Small intestine (tissue), 7 donors: Measurements from ENCODE around the gene TAF5. TPM values are rescaled to one million over a fixed set of nuclear protein-coding genes. Genes with fewer than 3 reads are reported as not detected.

Experiments
- DNase-seq, 2 donors: peaks; one replicate each; pipeline versions ENCODE4 v3.0.0 to v3.0.0-alpha.2; 2013
- FAIRE-seq: peaks from 2 replicates; lab custom pipeline; 2012; peaks lifted over from hg19 to GRCh38; lab: Jason Lieb, UNC
- H3K27ac ChIP-seq, 3 donors: one replicate each; pipeline ENCODE4 v1.5.1; 2013; ENCODE audit warnings: low read length in 2 of 3, mild to moderate bottlenecking in 2 of 3, control low read depth in 1 of 3, inconsistent platforms in 1 of 3, low read depth in 1 of 3, moderate library complexity in 1 of 3
- H3K27me3 ChIP-seq, 3 donors: one replicate each; pipeline ENCODE4 v1.6.1; 2013; ENCODE audit warnings: low read length in 3 of 3, inconsistent platforms in 1 of 3; ENCODE audit not compliant: control insufficient read depth in 3 of 3, insufficient read depth in 3 of 3
- H3K36me3 ChIP-seq, 3 donors: one replicate each; pipeline ENCODE4 v1.6.1; 2013; ENCODE audit warnings: low read length in 3 of 3, inconsistent platforms in 1 of 3, low read depth in 1 of 3, mild to moderate bottlenecking in 1 of 3, moderate library complexity in 1 of 3; ENCODE audit not compliant: control insufficient read depth in 3 of 3, insufficient read depth in 2 of 3
- H3K4me1 ChIP-seq, 3 donors: one replicate each; pipeline ENCODE4 v1.6.1; 2013; ENCODE audit warnings: low read length in 2 of 3, inconsistent platforms in 1 of 3, low read depth in 1 of 3, mild to moderate bottlenecking in 1 of 3, moderate library complexity in 1 of 3; ENCODE audit not compliant: control insufficient read depth in 3 of 3, insufficient read depth in 2 of 3
- H3K4me3 ChIP-seq, 3 donors: one replicate each; pipeline ENCODE4 v1.5.1; 2013; ENCODE audit warnings: low read length in 3 of 3, control low read depth in 1 of 3, inconsistent platforms in 1 of 3, low read depth in 1 of 3, mild to moderate bottlenecking in 1 of 3, moderate library complexity in 1 of 3
- H3K9me3 ChIP-seq, 2 donors: one replicate each; pipeline ENCODE4 v1.6.1; 2013; ENCODE audit warnings: low read depth in 1 of 2, low read length in 1 of 2; ENCODE audit not compliant: control insufficient read depth in 2 of 2, insufficient read depth in 1 of 2
- WGBS, 3 donors: extraction: QIAGEN DNeasy Blood & Tissue Kit; methylation state at CpG; one replicate each; pipeline ENCODE4 v1.1.7; 2013; 5-methylcytosine and 5-hydroxymethylcytosine counted together
- polyA plus RNA-seq, 4 donors: library from polyadenylated mRNA; stranded (reverse) in 3 of 4; unstranded in 1 of 4; fragments of 200-250 nt in 3 of 4; fragments of 120-200 nt in 1 of 4; gene quantifications; one replicate each; pipeline versions ENCODE4 v1.2.1 to v1.2.3, GENCODE V29; 2013
- donor health status: healthy with polysubstance abuse.
- donor health status: control.
- donor health status: control.
- donor health status: Bipolar disorder and iron deficiency.
- donor health status: healthy.

Gene TAF5
- polyA plus RNA-seq, 4 donors = 2.7 to 5.8 (median 3.3) TPM

DNA sequence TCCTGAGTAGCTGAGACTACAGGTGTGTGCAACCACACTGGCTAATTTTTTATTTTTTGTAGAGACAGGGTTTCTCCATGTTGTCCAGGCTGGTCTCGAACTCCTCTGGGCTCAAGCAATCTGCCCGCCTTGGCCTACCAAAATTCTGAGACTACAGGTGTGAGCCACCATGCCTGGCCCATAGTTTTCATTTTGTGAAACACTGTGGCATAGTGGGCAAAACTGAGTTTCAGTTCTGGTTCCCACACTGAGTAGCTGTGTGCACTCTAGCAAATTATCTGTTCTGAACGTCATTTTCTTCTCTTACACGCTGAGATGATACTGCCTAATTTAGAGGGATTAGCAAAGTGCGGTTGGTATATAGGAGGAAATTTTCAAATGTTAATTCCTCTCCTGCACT lies 15.0 kb downstream of the TAF5 start:
- Histone ChIP-seq H3K36me3 (peaks cover 7 to 44% (median 10%) of the 10 kb centered on the region in 3 donors), H3K27ac (no peak overlapping the region), H3K9me3 (no peaks in the 10 kb centered on the region), H3K4me1 (no peaks in the 10 kb centered on the region), H3K4me3 (no peak overlapping the region), H3K27me3 (no peaks in the 10 kb centered on the region)
- WGBS, 3 donors = 92 to 97% (median 93%) methylated on average over 5 of the region's 5 CpGs
- no peak for FAIRE-seq
- DNase-seq = no peak

DNA sequence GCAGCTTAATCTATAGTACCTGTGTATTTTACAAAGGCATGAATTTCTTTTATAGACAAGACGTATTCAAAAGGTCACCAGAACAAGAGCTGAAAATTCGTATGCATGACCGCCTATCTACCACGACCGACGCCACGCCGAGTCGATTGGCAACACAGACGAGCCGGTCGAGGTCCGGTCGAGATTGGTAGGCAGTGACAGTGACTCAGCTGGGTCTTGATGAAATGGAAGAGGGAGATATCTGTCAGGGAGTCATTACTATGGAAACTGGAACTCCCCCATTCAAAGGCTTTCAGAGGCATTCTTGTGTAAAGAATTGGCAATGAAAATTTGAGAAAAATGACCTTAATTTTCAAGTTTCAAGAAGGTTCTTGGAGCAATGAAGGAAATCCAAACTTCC lies 26.4 kb downstream of the TAF5 start:
- WGBS, 3 donors = 87 to 90% (median 87%) methylated on average over 14 of the region's 14 CpGs
- H3K9me3 ChIP-seq = no peaks in the 10 kb centered on the region
- H3K36me3 ChIP-seq = peaks cover 2 to 31% (median 6%) of the 10 kb centered on the region in 3 donors
- no peak overlapping the region for H3K27ac ChIP-seq
- H3K4me1 ChIP-seq = peaks cover 0 to 14% (median 5%) of the 10 kb centered on the region in 3 donors
- DNase-seq (peak in 1 of 2 donors; percentile 2), FAIRE-seq (no peak)
- no peak overlapping the region for H3K4me3 ChIP-seq
- no peaks in the 10 kb centered on the region for H3K27me3 ChIP-seq

DNA sequence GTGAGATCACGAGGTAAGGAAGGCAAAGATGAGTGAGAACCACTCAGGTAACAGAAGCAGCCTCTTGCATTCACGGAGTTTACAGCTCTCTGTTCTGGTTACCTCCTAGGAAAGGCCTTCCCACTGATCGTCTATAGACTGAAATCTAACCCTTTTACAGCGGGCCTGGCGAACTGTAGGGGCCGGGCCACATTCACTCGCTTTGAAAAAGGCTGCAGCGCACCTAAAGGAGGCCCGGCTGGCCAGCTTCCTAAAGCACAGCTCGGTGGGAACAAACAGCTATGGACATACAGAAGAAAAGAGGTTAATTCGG lies 27.9 kb downstream of the TAF5 start:
- no peak for FAIRE-seq
- H3K4me1 ChIP-seq = peaks cover 0 to 14% (median 5%) of the 10 kb centered on the region in 3 donors

DNA sequence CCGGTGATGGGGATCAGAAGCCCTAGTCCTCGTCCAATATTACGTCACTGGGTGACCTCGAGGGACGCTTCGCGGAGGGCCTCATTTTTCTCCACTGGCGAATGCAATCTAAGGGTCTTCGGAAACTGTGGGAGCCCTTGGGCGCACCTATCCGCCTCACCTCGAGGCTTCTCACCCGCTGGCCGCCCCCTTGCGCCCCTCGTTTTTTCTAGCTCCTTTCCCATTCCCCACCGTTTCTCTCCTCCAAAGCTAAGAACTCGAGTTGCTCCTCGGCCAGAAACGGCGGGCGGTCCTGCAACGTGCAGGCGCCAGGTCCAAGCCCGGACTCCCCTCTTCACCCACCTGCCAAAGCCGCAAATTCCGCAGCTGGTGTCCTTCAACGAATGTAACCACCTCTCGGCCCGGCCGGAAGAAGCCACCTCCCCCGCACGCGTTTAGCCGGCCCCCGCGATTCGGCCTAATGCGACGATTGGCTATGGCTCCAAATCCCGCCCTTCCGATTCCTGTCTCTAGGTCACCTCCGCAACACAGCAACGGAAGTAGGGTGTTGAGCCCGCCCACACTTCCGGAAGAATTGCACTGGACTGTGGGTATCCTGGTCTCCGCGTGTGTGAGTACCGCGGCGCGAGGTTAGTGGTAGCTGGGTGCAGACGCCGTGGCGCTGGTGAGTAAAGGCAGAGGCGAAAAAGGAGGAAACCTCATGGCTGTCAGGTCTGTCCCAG lies 28.5 kb downstream of the TAF5 start, which contains the start of the genes ATP5MK and PDCD11:
Gene ATP5MK (minus strand): TSS at position 409 of the 722 bp plus-strand sequence. CDS start 4,018 bp downstream, outside the sequence.
Gene PDCD11 (plus strand): TSS at position 560 of the 722 bp plus-strand sequence. CDS start 1,801 bp downstream, outside the sequence.
- WGBS, 3 donors = 0 to 1% (median 0%) methylated on average over 56 of the region's 56 CpGs
- DNase-seq (peak; percentile 99), FAIRE-seq (no peak)
- H3K36me3 ChIP-seq = peaks cover 8 to 30% (median 9%) of the 10 kb centered on the region in 3 donors
- H3K27me3 ChIP-seq = no peaks in the 10 kb centered on the region
- H3K9me3 ChIP-seq = no peaks in the 10 kb centered on the region
- peaks cover 0 to 14% (median 5%) of the 10 kb centered on the region in 3 donors for H3K4me1 ChIP-seq
- H3K4me3 ChIP-seq = peak within 1 kb of the TSS; percentile 77 to 95 (median 79)
- peak within 1 kb of the TSS; percentile 25 to 93 (median 73) for H3K27ac ChIP-seq

More for the DNA sequence above, 27.9 kb downstream of the TAF5 start:
- peak; percentile 25 to 60 for DNase-seq
- Histone ChIP-seq H3K4me3 (peak overlapping the region; percentile 77 to 95 (median 79)), H3K36me3 (peaks cover 5 to 27% (median 9%) of the 10 kb centered on the region in 3 donors), H3K9me3 (no peaks in the 10 kb centered on the region), H3K27ac (peak overlapping the region; percentile 25 to 93 (median 73)), H3K27me3 (no peaks in the 10 kb centered on the region)
- WGBS, 3 donors = 1 to 2% (median 2%) methylated on average over 11 of the region's 11 CpGs

DNA sequence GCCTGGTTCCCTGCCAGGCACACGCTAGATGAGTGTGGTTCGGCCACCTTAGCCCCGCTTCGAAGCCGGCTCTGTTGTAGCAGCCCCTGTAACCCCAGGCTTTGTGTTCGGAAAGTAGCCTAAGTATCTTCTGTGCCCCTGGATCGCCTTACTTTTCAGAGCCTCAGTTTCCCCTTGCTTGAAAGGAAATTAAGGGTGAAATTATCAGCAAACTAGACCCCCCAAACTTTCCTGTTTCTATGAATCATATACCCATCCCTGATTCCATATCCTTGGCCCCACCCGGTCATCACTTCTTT lies 29.0 kb downstream of the TAF5 start:
- 0 to 1% (median 1%) methylated on average over 8 of the region's 8 CpGs for WGBS, 3 donors
- Histone ChIP-seq H3K4me3 (peak overlapping the region; percentile 55 to 95 (median 77)), H3K9me3 (no peaks in the 10 kb centered on the region), H3K36me3 (peaks cover 7 to 31% (median 8%) of the 10 kb centered on the region in 3 donors), H3K27ac (peak overlapping the region in 2 of 3 donors; percentile 47 to 75), H3K4me1 (peaks cover 0 to 14% (median 5%) of the 10 kb centered on the region in 3 donors), H3K27me3 (no peaks in the 10 kb centered on the region)
- FAIRE-seq = no peak
- DNase-seq = no peak

DNA sequence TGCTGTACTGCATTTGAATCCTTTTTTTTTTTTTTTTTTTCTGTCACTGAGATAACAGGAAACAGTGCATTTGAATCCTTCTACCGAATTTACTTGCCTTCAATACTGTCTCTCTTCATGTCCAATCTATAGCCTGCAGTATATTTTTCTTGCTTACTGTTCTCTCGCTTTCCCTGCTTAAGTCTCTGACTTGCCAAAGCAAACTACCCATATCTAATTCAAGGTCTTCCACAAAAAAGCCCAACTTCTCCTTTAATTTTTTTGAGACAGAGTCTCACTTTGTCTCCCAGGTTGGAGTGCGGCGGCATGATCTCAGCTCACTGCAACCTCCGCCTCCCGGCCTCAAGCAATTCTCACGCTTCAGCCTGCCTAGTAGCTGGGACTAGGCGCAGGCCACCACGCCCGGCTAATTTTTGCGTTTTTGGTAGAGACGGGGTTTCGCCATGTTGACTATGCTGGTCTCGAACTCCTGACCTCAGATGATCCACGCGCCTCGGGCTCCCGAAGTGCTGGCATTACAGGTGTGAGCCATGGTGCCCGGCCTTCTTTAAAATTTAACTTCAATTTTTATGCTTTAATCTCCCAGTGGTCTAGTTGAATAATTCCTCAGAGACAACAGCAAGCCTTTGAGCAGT lies 29.5 kb downstream of the TAF5 start:
- Histone ChIP-seq H3K27ac (no peak overlapping the region), H3K4me3 (peak overlapping the region; percentile 55 to 95 (median 77)), H3K36me3 (peaks cover 6 to 30% (median 10%) of the 10 kb centered on the region in 3 donors), H3K27me3 (no peaks in the 10 kb centered on the region), H3K9me3 (no peaks in the 10 kb centered on the region), H3K4me1 (peaks cover 0 to 14% (median 5%) of the 10 kb centered on the region in 3 donors)
- peak; percentile 3 to 17 for DNase-seq
- 28 to 53% (median 40%) methylated on average over 19 of the region's 19 CpGs for WGBS, 3 donors
- no peak for FAIRE-seq

DNA sequence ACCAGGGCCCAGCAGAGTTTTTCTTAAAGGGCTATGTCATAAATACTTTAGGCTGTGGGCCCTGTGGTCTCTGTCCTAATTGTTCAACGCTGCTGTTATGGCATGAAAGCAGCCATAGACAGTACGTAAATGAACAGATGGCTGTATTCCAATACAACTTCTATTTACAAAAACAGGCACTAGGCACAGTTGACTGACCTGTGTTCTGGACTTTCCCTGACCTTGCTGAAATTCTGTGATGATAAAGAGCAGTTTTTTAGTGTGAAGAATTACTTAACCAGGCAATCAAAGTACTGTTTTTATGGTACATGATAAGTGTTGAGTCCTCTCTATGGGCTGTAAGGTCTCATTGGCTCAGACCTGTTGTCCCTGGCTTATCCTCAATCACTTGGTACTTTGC lies 45.8 kb downstream of the TAF5 start:
- H3K4me3 ChIP-seq = no peak overlapping the region
- H3K27me3 ChIP-seq = no peaks in the 10 kb centered on the region
- H3K9me3 ChIP-seq = no peaks in the 10 kb centered on the region
- H3K4me1 ChIP-seq = no peaks in the 10 kb centered on the region
- 90 to 98% (median 95%) methylated on average over 2 of the region's 2 CpGs for WGBS, 3 donors
- DNase-seq = peak in 1 of 2 donors; percentile 34
- no peak overlapping the region for H3K27ac ChIP-seq
- peaks cover 25 to 70% (median 42%) of the 10 kb centered on the region in 3 donors for H3K36me3 ChIP-seq
- FAIRE-seq = no peak

DNA sequence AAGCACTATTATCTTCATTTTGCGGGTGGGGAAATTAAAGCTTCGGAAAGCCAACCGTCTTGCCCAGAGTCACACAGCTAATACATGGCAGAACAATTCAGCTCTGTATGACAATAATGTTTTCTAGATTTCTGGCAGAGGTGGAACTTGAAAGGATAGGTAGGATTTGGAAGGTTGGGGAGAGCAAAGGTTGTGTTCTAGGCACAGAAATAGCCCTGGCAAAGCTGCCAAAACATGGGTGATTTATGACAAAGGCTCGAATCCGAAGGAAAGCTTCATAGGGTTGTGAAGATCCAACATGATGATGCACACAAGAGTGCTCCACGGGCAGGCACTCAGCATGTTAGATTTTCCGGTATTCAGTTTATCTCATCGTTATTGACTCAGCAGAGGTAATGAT lies 47.8 kb downstream of the TAF5 start:
- no peak overlapping the region for H3K27ac ChIP-seq
- 62 to 77% (median 69%) methylated on average over 8 of the region's 8 CpGs for WGBS, 3 donors
- FAIRE-seq = no peak

More for the DNA sequence above, 47.8 kb downstream of the TAF5 start:
- Histone ChIP-seq H3K4me1 (no peaks in the 10 kb centered on the region), H3K27me3 (no peaks in the 10 kb centered on the region), H3K36me3 (peaks cover 26 to 80% (median 37%) of the 10 kb centered on the region in 3 donors), H3K9me3 (no peaks in the 10 kb centered on the region), H3K4me3 (no peak overlapping the region)
- DNase-seq = no peak
